SK-N-SH (cell line): ENCODE measurements around the gene PROSER3. TPM values are rescaled to one million over a fixed set of nuclear protein-coding genes. Genes with fewer than 3 reads are reported as not detected.

ENCODE experiments used
- CTCF ChIA-PET: fragments of 300-600, 350-600 bp; formaldehyde crosslinking; extraction: SDS; loops from one replicate; lab custom pipeline; 2021; lab: Yijun Ruan, JAX
- POLR2A ChIA-PET: fragments of 350-600 bp; sonication (Branson Sonifier 250); formaldehyde crosslinking; extraction: SDS; loops from one replicate; lab custom pipeline; 2020; ENCODE audit warnings: antibody characterized with exemption, inconsistent platforms; lab: Yijun Ruan, JAX
- DNase-seq: peaks from one replicate; pipeline ENCODE4 v3.0.0; 2012
- H2AFZ ChIP-seq: fragments of 200-600 bp; sonication (generic); 2 replicates; pipeline ENCODE4 v1.8.1; 2016; ENCODE audit warnings: antibody characterized with exemption, mild to moderate bottlenecking, low read depth
- H3F3A ChIP-seq: fragments of 200-600 bp; sonication (generic); replicated peaks from 2 replicates; pipeline ENCODE3; 2016; ENCODE audit warnings: antibody characterized with exemption, mild to moderate bottlenecking; ENCODE audit not compliant: insufficient read depth
- H3K27ac ChIP-seq, 2 experiments: fragments of 200-500 bp in 1 of 2; fragments of 200-600 bp in 1 of 2; sonication (Bioruptor generic) in 1 of 2; sonication (generic), shearing (Covaris generic) in 1 of 2; 2 replicates each; pipeline versions ENCODE4 v1.5.1 to v1.6.1; 2014 to 2016; ENCODE audit warnings: low read depth in 2 of 2, inconsistent platforms in 1 of 2, low read length in 1 of 2, mild to moderate bottlenecking in 1 of 2, mixed read lengths in 1 of 2
- H3K27me3 ChIP-seq: fragments of 200-600 bp; sonication (generic), shearing (Covaris generic); 2 replicates; pipeline ENCODE4 v1.6.1; 2016; ENCODE audit warnings: mixed run types; ENCODE audit not compliant: insufficient read depth
- H3K36me3 ChIP-seq, 2 experiments: fragments of 200-500 bp in 1 of 2; fragments of 200-600 bp in 1 of 2; sonication (Bioruptor generic) in 1 of 2; sonication (generic) in 1 of 2; replicated peaks in 1 of 2; 2 replicates each; pipeline versions ENCODE3 to v1.5.1; 2014 to 2016; ENCODE audit warnings: low read length in 1 of 2, mild to moderate bottlenecking in 1 of 2; ENCODE audit not compliant: insufficient read depth in 2 of 2, control insufficient read depth in 1 of 2
- H3K4me1 ChIP-seq, 2 experiments: fragments of 200-500 bp in 1 of 2; fragments of 200-600 bp in 1 of 2; sonication (Bioruptor generic) in 1 of 2; sonication (generic), shearing (Covaris generic) in 1 of 2; 2 replicates each; pipeline versions ENCODE4 v1.5.1 to v1.6.1; 2014 to 2016; ENCODE audit warnings: low read depth in 1 of 2, low read length in 1 of 2, mixed run types in 1 of 2; ENCODE audit not compliant: insufficient read depth in 2 of 2, control insufficient read depth in 1 of 2
- H3K4me2 ChIP-seq: fragments of 200-600 bp; sonication (generic), shearing (Covaris generic); 2 replicates; pipeline ENCODE4 v1.6.1; 2017; ENCODE audit warnings: mixed run types
- H3K4me3 ChIP-seq, 2 experiments: fragments of 200-500 bp in 1 of 2; fragments of 200-600 bp in 1 of 2; sonication (Bioruptor generic) in 1 of 2; sonication (generic), shearing (Covaris generic) in 1 of 2; 2 replicates each; pipeline versions ENCODE4 v1.5.1 to v1.8.1; 2014 to 2016; ENCODE audit warnings: low read depth in 2 of 2, inconsistent platforms in 1 of 2, low read length in 1 of 2, mild to moderate bottlenecking in 1 of 2, mixed read lengths in 1 of 2, moderate library complexity in 1 of 2
- H3K79me2 ChIP-seq: fragments of 200-600 bp; sonication (generic); 2 replicates; pipeline ENCODE4 v1.8.1; 2017; ENCODE audit warnings: mild to moderate bottlenecking; ENCODE audit not compliant: insufficient read depth
- H3K9ac ChIP-seq: fragments of 200-600 bp; sonication (generic); 2 replicates; pipeline ENCODE4 v1.6.1; 2017; ENCODE audit warnings: mixed run types
- H3K9me2 ChIP-seq: fragments of 200-600 bp; sonication (generic); 2 replicates; pipeline ENCODE4 v1.6.1; 2017; ENCODE audit warnings: mixed run types
- H3K9me3 ChIP-seq: fragments of 200-600 bp; sonication (generic); 2 replicates; pipeline ENCODE4 v1.6.1; 2017; ENCODE audit warnings: mixed run types, mild to moderate bottlenecking, moderate library complexity
- H4K20me1 ChIP-seq: fragments of 200-600 bp; sonication (generic); 2 replicates; pipeline ENCODE4 v1.6.1; 2017; ENCODE audit warnings: mild to moderate bottlenecking, mixed run types; ENCODE audit not compliant: insufficient read depth
- CHD2 ChIP-seq: fragments of 150-350 bp; IDR thresholded peaks from 2 replicates; pipeline ENCODE4 v1.6.1; 2018; ENCODE audit warnings: low read length; ENCODE audit not compliant: partially characterized antibody
- ELF1 ChIP-seq: IDR thresholded peaks from 2 replicates; pipeline ENCODE4 v1.4.0; 2012
- EP300 ChIP-seq, 2 experiments: IDR thresholded peaks; 2 replicates each; pipeline versions ENCODE4 v1.4.0 to v1.6.1; 2012; ENCODE audit warnings: borderline replicate concordance in 1 of 2, low read depth in 1 of 2, low read length in 1 of 2
- GATA2 ChIP-seq: sonication (generic); formaldehyde crosslinking; IDR thresholded peaks from 2 replicates; pipeline ENCODE4 v1.5.0; 2020; ENCODE audit warnings: mild to moderate bottlenecking, missing genetic modification reagents
- JUND ChIP-seq: IDR thresholded peaks from 2 replicates; pipeline ENCODE4 v1.4.0; 2012
- MAX ChIP-seq: IDR thresholded peaks from 2 replicates; pipeline ENCODE4 v1.4.0; 2012; ENCODE audit warnings: low read depth
- MXI1 ChIP-seq: IDR thresholded peaks from 2 replicates; pipeline ENCODE4 v1.6.1; 2012; ENCODE audit warnings: mild to moderate bottlenecking, low read depth, low read length, improper control_type of control experiment
- NFIC ChIP-seq: IDR thresholded peaks from 2 replicates; pipeline ENCODE4 v1.4.0; 2012; ENCODE audit warnings: borderline replicate concordance
- PBX3 ChIP-seq: IDR thresholded peaks from 2 replicates; pipeline ENCODE4; 2012
- POLR2AphosphoS5 ChIP-seq: IDR thresholded peaks from 2 replicates; pipeline ENCODE4 v1.6.1; 2012; ENCODE audit warnings: low read depth, low read length
- RCOR1 ChIP-seq: fragments of 150-350 bp; IDR thresholded peaks from 2 replicates; pipeline ENCODE4 v1.6.1; 2017; ENCODE audit warnings: antibody characterized with exemption, low read length
- REST ChIP-seq: IDR thresholded peaks from 2 replicates; pipeline ENCODE4 v1.6.1; 2012; ENCODE audit warnings: mild to moderate bottlenecking, low read depth, low read length, moderate library complexity
- RFX5 ChIP-seq: IDR thresholded peaks from 2 replicates; pipeline ENCODE4 v1.6.1; 2012; ENCODE audit warnings: mild to moderate bottlenecking, improper control_type of control experiment, low read length
- SIN3A ChIP-seq: IDR thresholded peaks from 2 replicates; pipeline ENCODE4 v1.6.1; 2012; ENCODE audit warnings: low read depth, mild to moderate bottlenecking, low read length, moderate library complexity, borderline replicate concordance
- TAF1 ChIP-seq: IDR thresholded peaks from 2 replicates; pipeline ENCODE4 v1.6.1; 2012; ENCODE audit warnings: low read depth, mild to moderate bottlenecking, low read length, moderate library complexity, borderline replicate concordance
- TCF12 ChIP-seq: IDR thresholded peaks from 2 replicates; pipeline ENCODE4 v1.4.0; 2012
- TEAD4 ChIP-seq: IDR thresholded peaks from 2 replicates; pipeline ENCODE4 v1.4.0; 2012; ENCODE audit warnings: mild to moderate bottlenecking, borderline replicate concordance; ENCODE audit not compliant: insufficient read depth
- YY1 ChIP-seq: IDR thresholded peaks from 2 replicates; pipeline ENCODE4 v1.4.0; 2012; ENCODE audit warnings: low read depth, mild to moderate bottlenecking
- WGBS: methylation state at CpG from one replicate; pipeline ENCODE4 v1.1.6; 2017; ENCODE audit warnings: low lambda C conversion rate; 5-methylcytosine and 5-hydroxymethylcytosine counted together
- polyA plus RNA-seq, 3 experiments: library from polyadenylated mRNA; depleted of rRNA; stranded (reverse); fragments of >200 nt; gene quantifications; 2 replicates each; pipeline ENCODE4 v1.2.3, GENCODE V29; 2012
- TF ChIP-seq, protein P1 (sequence below): IDR thresholded peaks from 2 replicates; pipeline ENCODE4 v1.4.0; 2012; ENCODE audit warnings: low read depth, borderline replicate concordance
- TF ChIP-seq, protein P2 (sequence below): fragments of 200-600 bp; sonication (generic); IDR thresholded peaks from 2 replicates; pipeline ENCODE4 v1.6.1; 2017; ENCODE audit warnings: antibody characterized with exemption, mild to moderate bottlenecking, moderate library complexity

The PROSER3 gene
- polyA plus RNA-seq, 1 of the 3 experiments (the other 2 are of a cell fraction): 12.5 TPM

DNA sequence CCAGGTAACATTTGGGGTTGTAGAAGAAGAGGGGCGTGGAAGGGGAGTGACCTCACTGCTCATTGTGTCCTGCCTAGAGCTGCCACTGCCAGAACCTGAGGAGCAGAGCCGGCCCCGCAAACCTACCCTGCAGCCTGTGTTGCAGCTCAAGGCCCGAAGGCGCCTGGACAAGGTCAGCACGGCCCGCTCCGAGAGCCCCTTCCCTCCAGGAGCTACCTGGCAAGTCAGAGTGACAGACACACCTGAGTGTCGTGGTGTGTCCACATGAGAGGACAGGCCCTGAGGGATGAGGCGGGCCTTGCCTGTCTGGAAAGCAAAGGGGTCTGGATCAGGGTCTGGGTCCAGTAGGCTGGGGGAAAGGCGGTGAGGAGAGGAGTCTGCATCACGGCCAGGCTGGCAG, 33.4 kb upstream of the PROSER3 start:
- H3K27me3 ChIP-seq: no peaks in the 10 kb centered on the region
- no peak for TF ChIP-seq NFIC
- no peak for TF ChIP-seq CHD2
- TF ChIP-seq RCOR1: no peak
- no peak for TF ChIP-seq SIN3A
- TF ChIP-seq REST: no peak
- no peak for TF ChIP-seq EP300 (IDR thresholded peaks at IDR 0.05; ENCODE audit: borderline replicate concordance in 1 of 2, low read depth in 1 of 2, low read length in 1 of 2)
- TF ChIP-seq MXI1: no peak
- no peak for TF ChIP-seq ELF1
- TF ChIP-seq MAX: no peak
- no peak for TF ChIP-seq YY1
- TF ChIP-seq RFX5: no peak
- TF ChIP-seq, protein P1, sequence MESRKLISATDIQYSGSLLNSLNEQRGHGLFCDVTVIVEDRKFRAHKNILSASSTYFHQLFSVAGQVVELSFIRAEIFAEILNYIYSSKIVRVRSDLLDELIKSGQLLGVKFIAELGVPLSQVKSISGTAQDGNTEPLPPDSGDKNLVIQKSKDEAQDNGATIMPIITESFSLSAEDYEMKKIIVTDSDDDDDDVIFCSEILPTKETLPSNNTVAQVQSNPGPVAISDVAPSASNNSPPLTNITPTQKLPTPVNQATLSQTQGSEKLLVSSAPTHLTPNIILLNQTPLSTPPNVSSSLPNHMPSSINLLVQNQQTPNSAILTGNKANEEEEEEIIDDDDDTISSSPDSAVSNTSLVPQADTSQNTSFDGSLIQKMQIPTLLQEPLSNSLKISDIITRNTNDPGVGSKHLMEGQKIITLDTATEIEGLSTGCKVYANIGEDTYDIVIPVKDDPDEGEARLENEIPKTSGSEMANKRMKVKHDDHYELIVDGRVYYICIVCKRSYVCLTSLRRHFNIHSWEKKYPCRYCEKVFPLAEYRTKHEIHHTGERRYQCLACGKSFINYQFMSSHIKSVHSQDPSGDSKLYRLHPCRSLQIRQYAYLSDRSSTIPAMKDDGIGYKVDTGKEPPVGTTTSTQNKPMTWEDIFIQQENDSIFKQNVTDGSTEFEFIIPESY: no peak
- TF ChIP-seq, protein P2, sequence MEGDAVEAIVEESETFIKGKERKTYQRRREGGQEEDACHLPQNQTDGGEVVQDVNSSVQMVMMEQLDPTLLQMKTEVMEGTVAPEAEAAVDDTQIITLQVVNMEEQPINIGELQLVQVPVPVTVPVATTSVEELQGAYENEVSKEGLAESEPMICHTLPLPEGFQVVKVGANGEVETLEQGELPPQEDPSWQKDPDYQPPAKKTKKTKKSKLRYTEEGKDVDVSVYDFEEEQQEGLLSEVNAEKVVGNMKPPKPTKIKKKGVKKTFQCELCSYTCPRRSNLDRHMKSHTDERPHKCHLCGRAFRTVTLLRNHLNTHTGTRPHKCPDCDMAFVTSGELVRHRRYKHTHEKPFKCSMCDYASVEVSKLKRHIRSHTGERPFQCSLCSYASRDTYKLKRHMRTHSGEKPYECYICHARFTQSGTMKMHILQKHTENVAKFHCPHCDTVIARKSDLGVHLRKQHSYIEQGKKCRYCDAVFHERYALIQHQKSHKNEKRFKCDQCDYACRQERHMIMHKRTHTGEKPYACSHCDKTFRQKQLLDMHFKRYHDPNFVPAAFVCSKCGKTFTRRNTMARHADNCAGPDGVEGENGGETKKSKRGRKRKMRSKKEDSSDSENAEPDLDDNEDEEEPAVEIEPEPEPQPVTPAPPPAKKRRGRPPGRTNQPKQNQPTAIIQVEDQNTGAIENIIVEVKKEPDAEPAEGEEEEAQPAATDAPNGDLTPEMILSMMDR: no peak
- TF ChIP-seq TEAD4: no peak
- no peak for TF ChIP-seq TAF1
- no peak for TF ChIP-seq POLR2AphosphoS5
- TF ChIP-seq PBX3: no peak
- TF ChIP-seq TCF12: no peak
- TF ChIP-seq JUND: no peak
- TF ChIP-seq GATA2 (CRISPR knock-in tag): no peak
- TF ChIP-seq, all 33 proteins: peak for 0
- Histone ChIP-seq H3K27ac (no peak overlapping the region), H3K36me3 (peaks cover 24 to 83% of the 10 kb centered on the region in 2 experiments), H3K4me1 (no peaks in the 10 kb centered on the region; a peak in 1 of 4 replicates), H2AFZ (no peak overlapping the region), H3F3A (no peaks in the 10 kb centered on the region), H3K79me2 (peaks cover 12% of the 10 kb centered on the region), H3K9ac (no peak overlapping the region), H4K20me1 (peaks cover 17% of the 10 kb centered on the region), H3K9me3 (no peaks in the 10 kb centered on the region), H3K4me3 (no peak overlapping the region), H3K9me2 (no peaks in the 10 kb centered on the region), H3K4me2 (no peak overlapping the region)
- ChIA-PET CTCF (interaction anchor here (0.5 kb wide), 1 partner anchor 32 kb away, joined by 3 read pairs; no protein-coding TSS in a partner anchor), POLR2A (no interaction called here)
- WGBS: 94% methylated on average over 6 of the region's 12 CpGs
- no peak for DNase-seq
